ENCODE data around the gene APBA1.
"Not testable (repeated sequence)": the region's sequence is repeated elsewhere in the genome, so short reads cannot be mapped to it uniquely, and the experiment has no call there.

APBA1 gene

DNA sequence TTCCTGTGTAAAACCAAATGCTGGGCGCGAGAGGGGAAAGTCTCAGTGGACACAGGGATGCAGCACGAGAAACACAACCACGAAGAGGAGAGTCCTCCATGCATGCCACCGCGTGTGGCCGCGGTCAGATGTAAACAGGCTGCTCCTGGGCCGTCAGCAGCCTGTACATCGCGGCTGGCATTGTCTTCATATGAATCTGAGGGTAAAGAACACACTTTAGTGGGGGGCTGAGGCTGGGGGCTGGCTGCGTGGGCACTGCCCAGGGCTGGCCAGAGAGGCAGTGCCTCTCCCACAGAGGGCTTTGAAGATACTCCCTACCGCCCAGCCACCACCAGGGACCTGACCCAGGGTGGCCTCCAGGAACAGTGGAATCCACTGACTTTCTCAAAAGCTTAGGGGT is 241.0 kb downstream of the APBA1 start:
- no peak for DNase-seq

DNA sequence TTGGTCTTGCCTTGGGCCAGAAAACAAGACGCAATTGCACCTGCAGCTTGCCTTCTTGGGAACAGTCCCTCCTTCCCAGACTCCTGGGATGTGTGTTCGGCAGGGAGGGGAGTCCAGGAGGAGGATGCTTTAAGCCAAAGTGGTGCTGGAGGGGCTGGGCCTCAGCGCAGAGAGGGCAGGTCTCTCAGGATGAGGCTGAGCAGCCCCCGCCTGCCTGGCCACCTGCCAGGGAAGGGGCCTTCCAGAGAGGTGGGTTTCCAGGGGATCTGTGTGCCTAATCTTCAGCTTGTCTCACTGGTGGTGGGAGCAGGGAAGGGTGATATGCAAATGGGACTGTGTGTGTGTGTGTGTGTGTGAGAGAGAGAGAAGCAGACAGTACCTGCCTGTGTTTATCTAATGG is 242.0 kb downstream of the APBA1 start:
- no peak for DNase-seq

DNA sequence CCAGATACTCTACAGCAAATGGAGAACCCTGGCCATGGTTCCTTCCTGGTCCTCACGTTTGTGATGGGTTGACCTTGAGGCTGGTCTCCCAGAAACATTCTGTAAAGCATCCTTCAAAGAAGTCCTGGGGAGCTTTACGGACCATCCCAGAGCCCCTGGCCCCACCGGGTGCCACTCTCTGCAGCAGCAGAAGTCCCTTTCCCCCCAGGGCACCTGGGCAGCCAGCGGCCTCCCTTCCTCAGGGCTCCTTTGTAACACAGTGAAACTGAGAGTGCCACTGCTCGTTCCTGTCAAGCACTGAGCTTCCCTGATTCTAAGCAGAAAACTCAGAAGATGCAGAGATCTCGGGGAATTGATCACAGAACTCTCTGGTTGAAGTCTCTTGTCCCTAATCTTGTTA is 242.9 kb downstream of the APBA1 start:
- no peak for DNase-seq

DNA sequence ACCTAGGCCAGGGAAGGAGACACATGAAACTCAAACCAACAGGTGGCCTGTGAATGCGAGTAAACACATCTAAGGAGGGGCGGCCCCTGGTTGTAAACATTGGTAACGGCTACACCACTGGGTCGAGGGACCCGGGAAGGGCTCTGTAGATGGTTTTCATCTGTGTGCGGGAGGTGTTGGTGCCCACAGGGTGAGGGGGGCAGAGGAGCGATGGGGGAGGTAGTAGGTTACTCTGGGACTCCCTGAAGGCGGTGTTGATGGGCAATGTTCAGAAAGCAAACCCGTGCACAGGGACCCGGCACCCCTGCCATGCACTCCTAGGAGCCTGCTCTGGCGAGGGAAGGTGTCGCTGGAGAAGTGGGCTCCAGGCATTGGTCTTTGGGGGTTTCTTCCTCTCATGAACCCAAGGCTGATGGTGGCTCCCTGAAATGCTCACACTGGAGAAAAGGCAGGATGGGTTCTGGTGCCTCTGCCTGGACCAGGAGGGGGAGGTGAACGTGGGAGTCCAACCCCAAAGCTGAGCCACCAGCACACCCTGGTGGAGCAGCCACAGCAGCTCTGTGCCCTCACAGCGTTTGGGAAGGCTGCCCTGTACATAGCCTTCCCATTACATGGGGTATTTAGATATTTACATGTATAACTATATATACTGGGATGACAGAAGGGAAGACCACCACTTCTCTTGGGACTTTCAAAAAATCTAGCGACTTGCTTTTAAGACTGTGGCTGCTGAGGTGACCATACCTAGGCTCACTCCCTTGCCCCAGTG is 244.0 kb downstream of the APBA1 start:
- no peak for DNase-seq

DNA sequence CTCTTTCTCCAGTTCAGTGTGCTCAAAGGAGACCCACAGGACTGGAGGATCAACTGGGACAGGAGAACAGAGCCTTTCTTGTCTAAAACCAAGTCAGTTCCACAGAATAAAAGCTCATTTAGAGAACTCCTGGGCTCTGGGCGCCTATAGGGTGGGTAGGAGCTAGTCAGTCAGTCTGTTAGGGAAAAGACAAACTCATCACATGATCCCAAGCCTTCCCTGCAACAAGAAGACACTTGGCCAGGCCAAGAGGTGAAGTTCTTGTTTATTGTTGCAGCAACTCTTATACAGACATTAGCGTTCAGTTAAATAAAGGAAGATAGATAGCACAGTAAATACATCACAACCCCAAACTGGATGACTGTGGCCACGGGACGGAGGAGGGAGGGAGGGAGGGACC is 244.9 kb downstream of the APBA1 start:
- DNase-seq = no peak

DNA sequence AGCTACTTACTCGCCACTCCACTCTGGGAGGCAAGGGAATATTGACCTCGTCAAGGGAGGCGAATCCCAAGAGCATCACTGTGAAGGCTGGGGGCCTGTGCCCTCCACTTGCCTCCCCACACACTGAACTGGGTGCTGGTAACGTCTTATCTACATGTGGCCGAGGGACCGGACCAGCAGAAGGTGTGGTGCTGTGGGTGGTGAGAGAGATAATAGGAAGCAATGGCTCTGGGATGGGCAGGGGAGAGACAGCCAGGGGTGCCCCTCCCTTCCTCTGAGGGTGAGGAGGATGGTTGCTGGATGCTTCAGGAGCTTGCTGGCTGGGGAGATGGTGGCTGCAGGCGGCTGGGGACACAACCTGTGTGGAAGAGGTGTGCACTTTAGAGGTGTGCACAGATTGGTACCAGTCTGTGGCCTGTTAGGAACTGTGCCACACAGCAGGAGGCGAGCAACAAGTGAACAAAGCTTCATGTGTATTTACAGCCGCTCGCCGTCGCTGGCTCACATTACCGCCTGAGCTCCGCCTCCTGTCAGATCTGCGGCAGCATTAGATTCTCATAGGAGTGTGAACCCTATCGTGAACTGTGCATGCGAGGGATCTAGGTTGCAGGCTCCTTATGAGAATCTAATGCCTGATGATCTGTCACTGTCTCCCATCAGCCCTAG is 246.9 kb downstream of the APBA1 start:
- DNase-seq = no peak

DNA sequence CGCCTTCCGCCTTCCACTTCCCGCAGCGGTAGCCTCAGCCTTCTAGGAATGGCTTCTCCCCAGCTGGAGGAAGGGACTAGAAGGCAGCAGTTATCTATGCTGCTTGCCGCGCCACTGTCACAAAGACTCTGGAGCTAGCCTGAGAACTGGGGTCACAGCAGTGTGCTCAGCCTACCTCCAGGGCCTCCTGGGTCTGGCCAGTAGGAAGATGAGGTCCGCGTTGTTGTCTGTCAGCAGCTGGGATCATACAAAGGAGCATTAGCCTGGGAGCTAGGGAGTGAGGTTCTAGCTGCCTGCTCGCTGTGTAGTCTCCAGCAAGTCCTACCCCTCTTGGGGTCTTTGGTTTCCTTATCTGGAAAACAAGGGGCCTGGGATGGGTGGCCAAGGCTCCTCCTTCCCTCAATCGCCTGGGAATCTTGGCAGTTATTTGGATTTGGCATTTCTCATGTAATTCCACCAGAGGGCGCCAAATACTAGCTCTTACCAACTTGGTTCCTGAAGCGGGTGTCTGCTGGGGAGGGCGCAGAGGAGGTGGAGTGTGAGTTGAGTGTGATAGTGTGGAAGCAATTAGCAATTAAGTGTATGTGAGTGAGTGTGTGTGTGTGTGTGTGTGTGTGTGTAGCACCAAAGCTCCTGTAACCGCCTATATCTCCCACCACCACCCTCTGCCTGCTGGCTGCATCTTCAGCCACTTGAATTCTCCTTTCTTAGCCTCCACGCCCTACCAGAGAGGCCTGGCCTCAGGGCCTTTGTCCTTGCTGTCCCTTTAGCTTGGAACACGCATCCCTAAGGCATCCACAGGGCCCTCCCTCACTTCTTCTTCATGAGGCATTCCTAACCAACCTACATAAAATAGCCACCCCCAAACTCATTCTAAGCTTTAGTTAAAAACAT is 250.0 kb downstream of the APBA1 start:
- DNase-seq = peak; percentile 34

DNA sequence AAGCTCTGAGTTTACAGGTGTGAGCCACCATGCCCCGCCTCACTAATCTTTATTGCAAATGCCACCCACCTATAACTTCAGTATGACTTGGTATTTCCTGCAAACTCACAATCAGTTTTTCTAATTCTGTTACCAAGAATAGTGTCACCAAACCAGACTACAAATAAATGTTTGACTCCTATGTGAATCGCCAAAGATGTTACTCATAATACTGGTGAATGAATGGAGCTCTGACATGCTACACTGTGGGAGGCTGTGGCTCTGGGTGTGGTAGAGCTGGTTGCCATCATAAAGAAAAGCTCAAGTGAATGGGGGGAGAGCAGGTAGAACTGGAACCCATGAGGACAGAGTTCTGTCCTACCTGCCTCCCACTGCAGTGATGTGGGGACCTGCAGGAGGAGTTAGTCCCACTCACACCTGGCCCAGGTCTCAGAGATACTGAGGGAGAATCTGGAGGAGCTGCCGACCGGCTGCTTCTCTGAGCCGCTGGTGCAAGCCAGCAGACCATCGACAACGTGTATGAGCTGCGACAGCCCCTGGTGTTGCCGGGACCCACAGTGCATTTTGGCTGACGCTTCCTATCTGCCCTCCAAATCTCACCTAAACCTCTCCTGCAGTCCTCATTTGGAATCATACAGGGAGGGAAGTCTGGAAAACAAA is 251.4 kb downstream of the APBA1 start:
- DNase-seq = no peak

DNA sequence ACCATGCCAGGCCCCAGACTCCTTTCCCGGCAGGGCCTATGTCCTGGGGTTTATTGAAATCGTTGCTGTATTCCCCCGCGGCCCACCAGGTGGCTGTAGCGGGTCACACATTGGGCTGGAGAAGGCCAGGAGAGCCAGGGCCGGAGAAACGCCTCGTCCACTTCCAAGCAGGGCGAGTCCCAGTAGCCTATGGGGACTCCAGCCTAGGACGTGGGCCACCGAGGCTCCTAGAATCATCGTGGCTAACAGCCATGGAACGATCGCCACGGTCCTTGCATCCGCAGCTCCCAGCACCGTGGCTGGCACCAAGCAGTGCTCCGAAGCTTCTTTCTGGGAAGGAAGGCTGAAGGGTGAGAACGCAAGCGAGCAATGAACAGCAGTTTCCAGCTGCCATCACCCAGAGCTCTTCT is 259.4 kb downstream of the APBA1 start:
- no peak for DNase-seq

DNA sequence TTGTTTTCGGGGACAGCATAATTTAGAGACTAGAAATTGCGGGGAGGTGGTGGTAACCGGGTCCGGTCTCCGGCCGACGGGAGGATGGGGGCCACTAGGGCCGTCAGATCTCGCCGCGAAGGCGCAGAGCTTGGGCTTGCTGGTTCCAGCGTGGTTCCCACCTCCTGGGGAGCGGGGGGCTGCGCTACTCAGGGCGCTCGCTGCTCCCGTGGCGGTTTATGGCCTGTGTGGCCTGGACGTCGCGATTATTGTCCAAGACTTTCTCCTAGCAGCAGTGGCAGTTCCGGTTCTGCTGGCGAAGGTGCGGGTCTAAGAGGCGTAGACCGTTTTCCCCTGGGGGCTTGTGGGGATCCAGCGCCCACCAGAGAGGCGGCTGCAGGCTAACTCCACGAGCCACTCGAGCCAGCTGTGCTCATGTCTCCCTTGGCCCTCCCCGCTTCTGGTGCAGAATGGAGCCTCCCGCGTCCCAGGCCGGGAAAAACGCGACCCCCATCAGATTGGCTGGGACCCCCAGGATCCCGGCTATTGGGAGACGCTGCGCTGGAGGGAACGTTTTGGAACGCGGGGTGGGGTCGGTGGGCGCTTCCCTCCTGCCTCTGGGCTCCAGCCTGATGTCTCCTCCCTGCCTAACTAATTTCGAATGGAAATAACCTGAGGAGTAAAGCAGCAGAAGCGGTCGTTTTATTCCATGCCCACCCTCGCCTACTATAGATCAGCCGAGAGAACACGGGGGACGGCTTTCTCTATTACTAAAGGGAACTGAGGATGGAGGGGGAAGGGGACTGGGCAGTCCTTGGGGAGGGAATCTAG is 260.0 kb downstream of the APBA1 start:
- DNase-seq = no peak

DNA sequence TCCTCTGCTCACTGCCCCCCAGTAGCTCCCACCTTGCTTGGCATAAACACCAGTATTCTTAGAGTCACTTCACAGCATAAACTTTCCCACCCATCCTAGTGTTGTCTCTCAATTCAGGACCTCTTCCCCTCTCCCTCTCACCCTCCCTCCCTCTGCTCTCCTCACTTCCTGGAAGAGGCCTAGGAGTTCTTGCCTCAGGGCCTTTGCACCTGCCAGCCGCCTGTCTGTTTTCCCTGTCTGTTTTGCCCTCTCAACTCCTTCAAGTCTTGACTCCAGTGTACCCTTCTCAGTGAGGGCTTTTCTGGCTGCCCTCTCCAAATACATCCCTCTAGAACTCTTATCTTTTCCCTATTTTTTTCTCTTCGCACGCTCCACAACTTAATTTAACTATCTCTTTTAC is 260.9 kb downstream of the APBA1 start:
- DNase-seq = no peak

DNA sequence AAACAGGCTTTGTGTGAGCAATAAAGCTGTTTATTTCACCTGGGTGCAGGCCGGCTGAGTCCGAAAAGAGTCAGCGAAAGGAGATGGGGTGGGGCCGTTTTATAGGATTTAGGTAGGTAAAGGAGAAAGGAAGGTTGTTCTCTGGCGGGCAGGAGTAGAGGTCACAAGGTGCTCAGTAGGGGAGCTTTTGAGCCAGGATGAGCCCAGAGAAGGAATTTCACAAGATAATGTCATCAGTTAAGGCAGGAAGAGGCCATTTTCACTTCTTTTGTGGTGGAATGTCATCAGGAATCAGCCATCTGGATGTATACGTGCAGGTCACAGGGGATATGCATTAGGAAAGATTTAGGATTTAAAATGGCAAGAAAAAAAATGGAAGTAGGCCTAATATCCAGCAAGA is 262.2 kb downstream of the APBA1 start:
- not testable (repeated sequence) for DNase-seq

DNA sequence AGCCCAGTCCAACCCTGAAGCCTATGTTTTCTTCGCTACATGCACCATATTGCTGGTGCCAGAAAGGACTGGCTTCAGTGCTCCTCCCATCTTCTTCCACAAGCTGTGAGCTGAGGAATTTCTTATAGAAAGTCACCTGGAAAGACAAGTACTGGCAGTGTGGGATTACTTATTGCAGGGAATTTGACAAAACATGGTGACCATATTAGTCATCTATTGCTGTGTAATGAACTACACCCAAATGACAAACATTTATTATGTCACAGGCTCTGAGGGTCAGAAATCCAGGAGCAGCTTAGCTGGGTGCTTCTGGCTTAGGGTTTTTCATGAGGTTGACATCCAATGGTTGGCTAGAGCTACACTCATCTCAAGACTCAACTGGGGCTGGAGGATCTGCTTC is 271.7 kb downstream of the APBA1 start:
- no peak for DNase-seq

DNA sequence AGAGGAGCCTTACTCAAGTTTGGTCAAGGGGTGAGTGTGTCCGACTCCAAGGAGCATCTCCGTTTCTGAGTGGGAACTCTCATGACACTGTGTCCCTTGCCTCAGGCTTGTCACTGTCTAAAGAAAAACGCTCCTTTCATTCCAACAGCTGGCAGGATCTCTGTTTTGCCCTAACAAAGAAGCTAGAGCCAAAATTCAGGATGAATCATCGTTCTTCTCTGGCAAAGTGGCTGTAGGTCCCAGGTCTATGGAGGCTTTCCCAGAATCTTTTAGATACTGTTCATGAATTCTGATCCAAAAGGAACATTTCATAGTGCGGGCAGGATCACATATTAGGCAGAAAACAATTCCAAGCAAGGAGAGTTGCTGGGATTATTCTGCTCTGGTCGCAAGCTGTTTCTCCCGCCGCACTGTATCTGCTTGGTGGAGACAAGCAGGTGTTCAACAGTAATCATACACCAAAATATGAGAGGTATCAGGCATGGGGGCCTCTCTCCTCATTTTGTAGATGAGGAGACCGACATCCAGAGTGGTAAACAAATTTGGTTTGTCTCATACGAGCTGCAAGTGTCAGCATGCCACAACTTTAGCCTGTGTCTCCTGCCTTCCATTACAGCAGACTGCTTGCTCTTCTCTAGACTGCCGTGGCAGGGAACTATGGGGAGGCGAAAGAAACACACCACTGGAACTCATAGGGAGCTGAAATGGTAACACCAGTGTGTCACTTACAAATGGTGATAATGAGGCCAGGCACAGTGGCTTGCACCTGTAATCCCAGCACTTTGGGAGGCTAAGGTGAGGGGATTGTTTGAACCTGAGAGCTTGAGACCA is 274.6 kb downstream of the APBA1 start:
- peak; percentile 42 for DNase-seq

DNA sequence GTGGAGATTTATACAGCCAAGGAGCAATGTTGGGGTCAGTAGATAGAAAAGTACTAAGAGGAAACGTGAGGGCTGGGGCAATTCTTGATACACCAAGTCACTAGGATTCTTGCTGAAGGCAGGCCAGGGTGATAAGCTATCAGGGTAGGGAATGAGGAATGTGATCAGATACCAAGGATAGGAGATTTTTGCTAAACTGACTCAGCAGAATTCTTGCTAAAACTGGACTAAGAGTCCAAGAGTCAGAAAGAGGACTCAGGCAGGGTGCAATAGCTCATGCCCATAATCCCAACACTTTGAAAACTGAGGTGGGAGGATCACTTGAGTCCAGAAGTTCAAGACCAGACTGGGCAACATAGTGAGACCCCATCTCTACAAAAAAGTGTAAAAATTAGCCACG is 275.4 kb downstream of the APBA1 start:
- no peak for DNase-seq

DNA sequence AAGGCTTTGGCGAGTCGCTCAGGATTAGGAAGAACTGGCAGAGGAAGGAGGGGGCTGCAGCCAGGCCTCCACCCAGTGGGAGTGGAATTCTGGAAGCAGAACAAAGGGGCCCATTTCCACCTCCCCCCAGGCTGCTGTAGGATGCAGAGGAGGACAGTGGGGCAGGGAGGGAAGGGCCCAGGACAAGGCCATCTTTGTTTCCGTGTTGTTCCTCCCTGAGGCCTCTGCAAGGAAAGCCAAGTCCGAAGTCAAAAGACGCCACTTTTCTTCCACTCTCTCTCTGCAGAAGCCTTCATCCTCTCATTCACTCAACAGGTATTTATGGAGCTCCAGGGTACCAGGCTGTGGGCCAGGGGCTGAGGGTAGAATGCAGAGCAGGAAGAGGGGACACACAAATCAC is 276.5 kb downstream of the APBA1 start:
- DNase-seq = no peak

DNA sequence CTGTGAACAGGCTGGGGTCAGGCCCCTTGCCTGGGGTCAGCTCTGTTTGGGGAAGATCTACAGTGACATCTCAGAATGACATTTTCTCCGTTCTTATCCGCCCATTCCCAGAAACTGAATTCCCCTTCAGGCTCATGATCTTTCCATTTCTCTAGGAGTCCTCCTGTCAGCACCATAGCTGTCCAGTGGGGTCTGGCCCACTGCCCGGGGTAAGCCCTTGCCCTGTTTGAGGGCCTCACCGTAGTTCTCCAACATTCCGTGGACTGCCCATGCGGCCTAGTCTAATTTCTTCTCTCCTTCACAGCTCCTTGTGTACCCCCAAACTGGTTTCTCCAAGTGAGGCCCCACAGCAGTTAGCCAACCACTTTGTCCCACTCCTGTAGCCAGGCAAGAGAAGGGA is 278.7 kb downstream of the APBA1 start:
- DNase-seq = no peak

DNA sequence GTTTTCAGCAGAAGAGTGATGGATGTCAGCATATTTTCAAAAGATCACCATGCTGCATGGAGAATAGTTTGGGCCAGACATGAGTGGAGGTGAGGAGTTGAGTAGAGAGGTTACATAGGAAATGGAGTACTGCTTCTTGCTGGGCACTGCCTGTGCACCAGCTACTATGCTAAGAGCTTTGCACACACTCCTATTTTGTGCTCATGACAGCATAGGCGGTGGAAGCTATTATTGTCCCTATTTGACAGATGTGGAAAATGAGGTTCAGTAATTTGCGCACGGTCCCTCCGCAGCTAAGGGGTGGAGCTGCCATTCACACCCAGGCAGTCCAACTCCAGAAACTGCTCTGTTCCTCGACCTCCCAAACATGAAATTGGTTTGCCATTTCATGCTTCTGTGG is 279.3 kb downstream of the APBA1 start:
- no peak for DNase-seq

DNA sequence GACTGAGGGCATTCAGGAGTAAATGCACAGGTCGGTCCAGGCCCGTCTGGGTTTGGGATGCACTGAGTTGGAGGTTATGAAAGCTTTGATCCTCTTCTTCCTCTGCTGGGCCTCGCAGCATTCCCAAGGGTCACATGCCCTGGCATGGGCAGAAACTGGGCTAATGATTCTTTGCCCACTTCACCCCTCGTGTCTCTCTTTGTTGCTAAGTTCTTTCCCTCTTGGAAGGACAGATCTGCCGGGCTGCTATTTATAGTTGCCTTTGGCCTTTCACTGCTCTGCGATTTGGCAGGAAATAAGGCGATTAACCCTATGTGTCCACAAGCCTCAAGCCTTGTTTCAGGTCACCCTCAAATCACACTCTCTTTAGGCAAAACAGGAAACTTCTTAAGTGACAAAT is 280.2 kb downstream of the APBA1 start:
- no peak for DNase-seq

DNA sequence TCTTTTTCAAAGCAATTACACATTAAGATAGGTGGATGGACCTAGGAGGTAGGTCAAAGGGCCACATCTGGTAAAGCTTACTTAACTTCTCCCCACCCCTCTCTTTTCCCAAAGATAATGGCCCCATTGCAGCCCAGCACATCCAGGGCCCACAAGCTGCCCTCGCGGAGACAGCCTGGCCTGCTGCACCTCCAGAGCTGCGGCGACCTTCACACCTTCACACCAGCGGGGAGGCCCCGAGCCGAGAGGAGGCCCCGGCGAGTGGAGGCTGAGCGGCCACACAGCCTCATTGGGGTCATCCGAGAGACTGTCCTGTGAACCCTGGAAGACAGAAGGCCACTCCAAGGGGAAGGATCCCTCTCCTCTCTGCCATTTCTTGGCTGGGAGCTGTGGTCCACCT is 280.7 kb downstream of the APBA1 start:
- no peak for DNase-seq

DNA sequence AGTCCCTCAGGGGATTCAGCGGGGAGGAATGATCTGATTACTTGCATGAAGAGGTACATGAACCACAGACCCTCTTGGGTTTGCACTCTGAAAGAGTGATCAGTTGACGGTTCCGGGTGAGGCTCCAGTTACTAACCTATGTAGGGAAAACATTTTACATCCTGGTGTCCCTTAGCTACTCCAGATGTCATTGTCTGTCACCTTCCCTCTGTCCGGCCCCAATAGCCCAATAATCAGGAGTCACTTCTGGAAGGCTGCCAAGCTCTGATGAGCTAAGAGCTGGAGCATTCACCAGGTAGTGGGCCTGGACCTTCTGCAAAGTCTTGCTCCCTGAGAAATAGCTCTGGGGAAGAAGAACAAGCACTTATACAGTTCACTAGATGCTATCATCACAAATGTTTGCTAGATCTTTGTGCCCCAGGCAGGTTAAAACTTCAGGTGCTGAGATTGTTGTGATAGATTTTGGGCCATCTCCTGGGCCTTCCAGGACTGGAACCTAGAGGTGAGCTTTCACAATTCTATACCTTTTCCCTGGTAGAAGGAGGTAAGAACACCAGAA is 282.7 kb downstream of the APBA1 start:
- DNase-seq = no peak

All from NCI-H446 treated with DMSO at 0.1 percent for 48 hours (cell line).